HG02763 (cell line): ENCODE data around the gene BGN.
A peak's percentile ranks its signal among the peaks of the same experiment; 100 is the strongest.

Source experiments
- ATAC-seq: cut with Tn5 transposase; IDR thresholded peaks from one replicate; pipeline ENCODE4 v1.9.1; 2021; ENCODE audit warnings: mild to moderate bottlenecking, moderate library complexity; ENCODE audit not compliant: unreplicated experiment

Gene BGN

GRCh38 chrX:153502131-153502530, 7.4 kb downstream of the BGN start:
- no peak for ATAC-seq

DNA sequence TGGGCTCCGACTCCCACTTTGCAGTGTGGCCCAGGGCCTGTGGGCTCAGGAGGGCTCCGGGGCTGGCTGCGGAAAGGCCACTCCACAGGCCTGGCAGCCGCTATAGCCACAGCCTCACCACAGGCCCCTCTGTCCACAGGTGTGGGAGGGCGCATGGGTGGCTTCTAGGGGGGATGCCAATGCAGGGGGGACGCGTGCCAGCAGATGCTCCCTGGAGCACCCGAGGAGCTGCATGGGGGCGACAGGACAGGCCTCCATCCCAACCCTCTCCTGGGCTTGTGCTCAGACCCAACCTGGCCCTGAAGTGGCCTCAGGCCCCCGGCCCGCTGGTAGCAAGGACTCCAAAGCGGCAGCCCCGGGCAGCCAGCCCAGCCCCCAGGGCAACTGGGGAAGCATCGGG, 8.0 kb downstream of the BGN start:
- ATAC-seq: no peak

GRCh38 chrX:153504445-153505016, 9.8 kb downstream of the BGN start:
- ATAC-seq: no peak

DNA sequence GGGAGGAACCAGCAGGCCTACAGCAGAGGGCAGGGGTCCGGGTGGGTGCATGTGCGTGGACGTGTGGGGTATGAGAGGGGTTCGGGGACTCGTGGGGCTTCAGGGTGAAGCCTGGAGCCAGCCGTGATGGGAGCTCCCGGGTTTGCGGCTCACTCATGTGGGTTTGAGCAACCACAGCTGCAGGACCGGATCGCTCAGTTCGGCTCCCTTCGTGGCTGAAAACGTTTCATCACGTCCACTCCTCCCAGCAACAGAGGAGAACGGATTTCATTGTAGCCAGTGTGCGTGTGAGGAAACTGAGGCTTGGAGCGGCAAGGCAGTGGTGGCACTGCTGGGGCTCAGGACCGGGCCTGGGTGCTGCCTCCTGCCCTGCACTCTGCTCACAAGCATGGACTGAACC, 10.6 kb downstream of the BGN start:
- ATAC-seq: no peak

- ATAC-seq: peak; percentile 70
Measured at GRCh38 chrX:153507484-153508178, 12.9 kb downstream of the BGN start.

GRCh38 chrX:153509592-153509991, 14.8 kb downstream of the BGN start:
- no peak for ATAC-seq

DNA sequence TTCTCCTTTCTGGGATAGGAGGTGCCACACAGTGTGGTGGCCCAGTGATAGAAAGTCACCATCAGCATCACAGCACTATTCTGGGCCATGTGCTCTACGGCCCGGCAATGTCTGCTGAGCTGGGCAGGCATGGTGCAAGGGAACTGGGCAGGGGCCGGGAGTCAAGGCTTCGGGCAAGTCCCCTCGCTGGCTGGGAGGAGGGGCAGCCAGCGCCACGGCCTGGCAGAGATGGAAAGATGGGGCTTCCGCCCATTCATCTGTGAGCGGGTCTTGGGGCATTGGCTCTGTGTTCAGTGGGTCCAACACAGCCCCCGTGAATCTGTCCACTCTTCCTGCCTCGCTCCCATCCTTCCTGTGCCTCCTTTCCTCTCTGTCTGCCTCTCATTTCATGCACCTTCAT, 15.6 kb downstream of the BGN start:
- no peak for ATAC-seq

DNA sequence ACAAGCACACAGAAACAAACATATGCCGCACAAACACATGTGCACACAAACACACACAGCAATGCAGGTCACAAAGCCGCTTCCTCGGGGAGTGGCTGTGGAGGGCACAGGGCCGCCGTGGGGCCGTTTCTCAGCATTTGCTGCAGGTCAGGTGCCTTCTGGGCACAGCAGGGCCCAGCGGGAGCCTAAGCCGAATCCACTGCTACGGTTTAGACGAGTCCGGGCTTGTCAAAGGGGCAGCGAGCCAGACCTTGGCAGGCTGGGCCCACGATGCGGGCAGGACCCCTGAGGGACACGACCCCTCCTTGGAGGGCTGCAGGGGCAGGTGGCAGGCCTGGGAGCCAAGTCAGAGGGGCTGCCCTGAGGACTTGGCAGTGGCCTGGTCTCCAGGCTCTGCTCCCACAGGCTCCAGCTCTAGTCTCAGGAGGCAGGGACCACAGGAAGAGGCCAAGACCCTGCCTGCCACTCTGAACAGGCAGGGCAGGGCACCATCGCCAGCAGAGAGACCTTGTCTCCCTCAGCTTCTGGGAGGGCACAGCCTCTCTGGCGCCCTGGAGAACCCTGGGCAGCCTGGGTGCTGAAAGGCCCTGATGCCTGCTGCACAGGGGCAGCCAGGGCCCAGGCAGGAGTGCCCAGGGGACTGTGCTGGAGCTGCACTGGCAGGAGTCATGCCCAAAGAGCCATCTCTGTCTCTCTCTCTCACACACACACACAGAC, 17.2 kb downstream of the BGN start:
- no peak for ATAC-seq

- ATAC-seq: no peak
Measured at GRCh38 chrX:153512501-153512893, 17.7 kb downstream of the BGN start.

DNA sequence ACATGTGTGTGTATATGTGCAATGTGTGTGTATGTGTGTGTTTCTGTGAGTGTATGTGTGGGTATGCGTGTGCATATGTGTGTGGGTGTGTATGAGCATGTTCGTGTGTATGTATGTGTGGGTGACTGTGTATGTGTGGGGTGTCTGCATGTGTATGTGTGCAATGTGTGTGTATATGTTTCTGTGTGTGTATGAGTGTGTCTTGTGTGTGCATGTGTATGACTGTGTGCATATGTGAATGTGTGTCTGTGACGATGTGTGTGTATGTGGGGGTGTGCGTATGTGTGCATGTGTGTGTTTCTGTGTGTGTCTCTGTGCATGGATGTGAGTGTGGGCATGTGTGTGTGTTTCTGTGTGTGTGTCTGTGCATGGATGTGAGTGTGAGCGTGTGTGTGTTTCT, 18.5 kb downstream of the BGN start:
- ATAC-seq: no peak

GRCh38 chrX:153514259-153514658, 19.5 kb downstream of the BGN start:
- no peak for ATAC-seq

GRCh38 chrX:153515435-153515834, 20.7 kb downstream of the BGN start:
- ATAC-seq: no peak

DNA sequence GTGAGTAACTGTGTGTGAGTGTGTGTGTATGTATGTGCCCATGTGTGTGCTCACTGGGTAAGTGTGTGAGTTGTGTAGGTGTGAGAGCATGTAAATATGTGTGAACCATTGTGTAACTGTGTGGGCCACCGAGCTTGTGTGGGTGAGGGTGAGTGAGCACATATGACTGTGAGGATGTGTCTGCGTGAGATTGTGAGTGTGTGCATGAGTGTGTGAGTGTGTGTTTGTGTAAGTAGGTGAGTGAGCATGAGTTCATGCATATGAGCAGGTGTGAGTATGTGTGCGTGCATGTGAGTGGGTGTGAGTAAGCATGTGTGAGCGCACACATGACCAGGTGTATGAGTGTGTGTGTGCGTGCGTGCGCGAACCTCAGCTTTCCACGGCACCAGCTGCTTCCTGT, 21.3 kb downstream of the BGN start:
- ATAC-seq: no peak

DNA sequence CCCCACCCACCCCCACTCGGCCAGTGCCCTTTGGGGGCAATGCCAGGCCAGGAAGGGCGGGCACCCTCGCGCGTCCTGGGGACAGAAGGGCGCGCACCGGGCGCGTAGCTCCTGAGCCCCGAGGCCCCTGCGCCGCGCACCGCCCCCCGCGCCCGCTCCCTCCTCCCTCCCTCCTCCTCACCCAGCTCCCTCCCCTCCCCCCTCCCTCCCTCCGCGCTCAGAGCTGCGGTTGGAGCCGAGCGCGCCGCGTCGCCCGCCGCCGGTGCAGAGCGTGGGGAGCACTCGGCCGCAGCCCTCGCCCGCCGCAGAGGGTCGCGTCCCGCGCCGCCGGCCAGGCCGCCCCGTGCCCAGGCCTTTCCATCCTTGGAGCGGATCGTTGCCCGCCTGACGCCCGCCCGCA, 22.6 kb downstream of the BGN start, which contains the start of gene ATP2B3:
Gene ATP2B3 (plus strand): TSS at position 220 of the 400 bp plus-strand sequence. CDS start 18,606 bp downstream, outside the sequence.
- ATAC-seq: no peak

DNA sequence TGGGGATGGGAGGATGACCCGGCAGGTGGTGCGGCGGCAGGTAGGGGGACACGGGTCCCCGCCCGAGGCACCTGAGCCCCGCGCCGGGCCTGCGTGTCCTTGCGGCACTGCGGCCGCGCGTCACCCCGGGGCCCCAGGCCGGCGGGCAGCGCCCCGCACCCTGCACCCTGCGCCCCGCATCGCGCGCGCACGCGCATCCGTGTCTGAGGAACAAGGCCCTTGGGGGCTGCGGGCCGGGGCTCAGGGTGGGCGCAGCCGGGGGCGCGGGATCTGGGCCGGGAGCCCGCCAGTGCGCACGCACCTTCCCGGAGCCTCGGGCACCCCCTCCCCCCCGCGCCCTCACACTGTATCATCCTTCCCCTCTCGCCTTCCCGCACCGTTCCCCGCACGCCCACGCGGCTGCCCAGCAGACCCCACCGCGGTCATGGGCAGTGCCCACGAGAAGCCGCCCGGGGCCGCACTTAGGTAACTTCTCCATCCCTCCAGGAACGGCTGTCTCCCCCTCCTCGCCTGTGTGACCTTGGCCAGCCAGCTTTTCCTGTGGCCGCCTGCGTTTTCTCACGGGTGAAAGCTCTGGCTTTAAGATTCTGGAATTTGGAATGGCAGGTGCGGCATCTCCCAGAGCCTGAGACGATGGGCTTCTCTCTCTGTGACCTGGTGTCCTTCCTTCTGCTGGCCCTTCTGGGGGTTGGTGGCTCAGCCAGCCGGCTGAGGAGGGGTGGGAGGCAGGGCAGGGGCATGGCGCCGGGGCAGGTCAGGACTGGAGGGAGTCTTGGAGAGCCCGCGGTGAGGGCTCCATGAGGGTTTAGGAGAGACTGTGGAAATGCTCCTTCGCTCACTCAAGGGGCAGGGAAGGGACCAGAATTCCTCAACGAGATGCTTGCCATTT, 23.4 kb downstream of the BGN start:
- ATAC-seq: no peak

DNA sequence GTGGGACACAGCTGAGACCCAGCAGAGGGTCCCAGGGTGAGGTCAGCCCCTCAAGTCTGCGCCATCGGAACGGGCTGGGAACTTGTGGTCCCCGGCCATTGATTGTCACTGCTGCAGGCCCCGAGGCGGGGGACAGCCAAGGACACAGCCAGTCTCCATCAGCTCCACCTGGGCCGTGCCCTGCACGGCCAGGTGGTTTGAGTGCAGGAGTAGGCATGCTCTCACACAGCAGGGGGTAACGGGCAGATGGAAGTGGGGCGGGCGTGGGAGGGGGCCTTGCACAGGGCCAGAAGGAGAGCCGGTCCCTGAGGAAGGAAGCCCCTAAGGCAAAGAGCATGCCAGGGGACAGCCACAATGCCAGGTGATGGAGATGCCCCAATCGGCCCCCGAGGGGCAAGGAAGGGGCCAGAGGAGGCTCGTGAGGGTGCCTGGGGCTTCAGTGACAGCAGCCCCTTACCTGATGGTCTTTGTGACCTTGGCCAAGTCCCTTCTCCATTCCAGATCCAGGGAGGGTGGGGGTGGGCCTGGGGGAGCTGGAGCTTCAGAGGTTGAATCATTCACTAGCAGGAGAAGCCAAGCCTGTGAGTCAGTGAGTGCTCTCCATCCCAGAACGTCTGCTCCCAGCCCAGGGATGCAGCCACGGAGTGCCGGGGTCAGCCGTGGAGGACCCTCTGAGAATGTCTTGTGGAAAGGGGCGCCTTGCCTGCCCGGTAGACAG, 24.9 kb downstream of the BGN start:
- ATAC-seq: no peak

DNA sequence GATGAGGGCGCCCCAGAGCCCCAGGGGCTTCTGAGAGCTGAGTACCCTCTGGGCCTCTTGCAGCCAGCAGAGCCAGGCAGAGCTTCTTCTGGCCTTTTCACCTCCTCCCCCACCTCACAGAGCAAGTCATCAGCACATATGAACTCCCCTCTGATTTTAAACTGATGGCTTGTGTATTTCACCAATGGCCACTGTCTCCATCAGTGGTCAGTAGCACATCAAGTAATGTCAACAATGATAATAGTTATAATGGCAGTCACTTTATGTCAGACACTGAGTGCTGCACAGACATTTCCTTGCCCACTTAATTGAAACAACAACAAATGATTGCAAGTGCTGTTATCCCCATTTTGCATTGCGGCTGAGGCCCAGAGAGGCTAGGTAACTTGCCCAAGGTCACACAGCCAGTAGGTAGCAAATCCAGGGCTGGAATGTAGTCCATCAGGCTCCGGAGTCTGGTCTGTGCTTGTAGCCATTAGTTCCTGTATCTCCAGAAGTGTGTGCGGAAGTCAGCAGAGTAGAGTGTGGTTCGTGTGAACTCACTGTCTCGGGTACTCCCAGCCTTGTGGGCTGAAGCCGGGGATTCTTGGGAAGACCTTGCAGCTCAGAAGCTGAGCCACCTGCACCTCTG, 25.6 kb downstream of the BGN start:
- ATAC-seq: no peak

GRCh38 chrX:153521034-153521433, 26.3 kb downstream of the BGN start:
- ATAC-seq: no peak

DNA sequence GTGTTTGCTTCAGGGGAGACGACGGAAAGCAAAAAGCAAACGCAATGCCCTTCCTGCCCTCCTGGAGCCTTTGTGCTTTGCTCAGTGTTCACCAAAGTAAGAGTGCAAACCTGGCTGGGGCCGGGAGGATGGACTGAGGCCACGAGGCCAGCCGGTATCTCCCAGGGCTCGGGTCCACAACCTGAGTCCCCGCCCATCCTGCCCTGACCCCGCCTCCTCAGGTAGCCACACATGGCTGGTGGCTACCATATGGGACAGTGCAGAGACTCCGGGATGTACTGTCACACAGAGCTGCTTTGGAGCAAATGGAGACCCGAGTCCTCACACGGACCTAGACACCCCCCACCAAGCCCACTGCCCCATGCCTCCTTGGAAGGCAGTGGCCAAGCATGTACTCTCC, 27.5 kb downstream of the BGN start:
- no peak for ATAC-seq

DNA sequence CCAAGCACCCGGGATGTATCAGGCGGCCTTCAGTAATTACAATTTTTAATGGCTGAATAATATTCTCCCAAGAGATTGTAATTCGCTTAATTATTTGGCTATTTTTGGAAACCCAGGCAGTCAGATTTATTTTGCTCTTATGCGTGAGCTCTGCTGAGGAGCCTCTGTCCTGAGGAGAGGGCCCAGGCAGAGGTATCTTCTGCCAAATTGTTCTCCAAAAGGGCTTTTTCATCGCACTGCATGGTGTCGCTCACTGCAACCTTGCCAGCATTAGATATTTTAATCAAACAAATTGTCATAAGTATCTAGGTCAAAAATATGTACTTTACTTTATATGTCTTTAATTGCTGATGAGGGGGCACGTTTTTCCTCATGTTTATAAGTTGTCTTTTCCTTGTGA, 28.5 kb downstream of the BGN start:
- no peak for ATAC-seq
